ENCODE measurements around the gene EHHADH.

DNA sequence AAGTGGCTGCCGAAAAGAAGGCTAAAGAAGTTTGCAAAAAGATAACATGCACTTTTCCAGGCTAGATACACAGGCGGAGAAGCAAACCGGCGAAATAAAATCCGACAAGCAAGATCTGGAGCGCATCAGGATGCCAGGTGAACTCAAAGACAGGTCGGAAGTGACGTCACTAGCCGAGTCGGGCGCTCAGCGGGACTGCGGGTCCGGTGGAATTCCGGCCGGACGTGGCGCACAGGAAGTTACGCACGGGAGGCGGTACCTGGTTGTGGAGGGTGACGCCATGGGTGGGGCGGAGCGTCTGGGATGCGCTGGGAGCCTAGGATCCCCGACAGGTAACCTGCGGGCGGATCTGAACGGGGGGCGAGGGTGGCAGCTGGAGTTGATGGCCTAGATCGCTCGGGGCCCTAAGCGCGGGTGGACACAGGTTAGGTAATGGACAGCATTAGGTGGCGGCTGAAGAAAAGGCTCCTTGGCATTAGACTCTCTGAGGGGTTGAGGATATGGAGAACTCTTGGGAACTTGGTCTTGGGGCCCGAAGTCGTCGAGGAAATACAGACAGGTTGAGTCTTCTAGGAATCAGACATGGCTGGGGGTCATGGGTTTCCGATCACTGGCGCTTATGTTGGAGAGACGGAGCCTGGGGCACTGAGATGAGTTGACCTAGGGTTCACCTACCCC lies 29.0 kb upstream of the EHHADH start:
- TF ChIP-seq, protein P1, sequence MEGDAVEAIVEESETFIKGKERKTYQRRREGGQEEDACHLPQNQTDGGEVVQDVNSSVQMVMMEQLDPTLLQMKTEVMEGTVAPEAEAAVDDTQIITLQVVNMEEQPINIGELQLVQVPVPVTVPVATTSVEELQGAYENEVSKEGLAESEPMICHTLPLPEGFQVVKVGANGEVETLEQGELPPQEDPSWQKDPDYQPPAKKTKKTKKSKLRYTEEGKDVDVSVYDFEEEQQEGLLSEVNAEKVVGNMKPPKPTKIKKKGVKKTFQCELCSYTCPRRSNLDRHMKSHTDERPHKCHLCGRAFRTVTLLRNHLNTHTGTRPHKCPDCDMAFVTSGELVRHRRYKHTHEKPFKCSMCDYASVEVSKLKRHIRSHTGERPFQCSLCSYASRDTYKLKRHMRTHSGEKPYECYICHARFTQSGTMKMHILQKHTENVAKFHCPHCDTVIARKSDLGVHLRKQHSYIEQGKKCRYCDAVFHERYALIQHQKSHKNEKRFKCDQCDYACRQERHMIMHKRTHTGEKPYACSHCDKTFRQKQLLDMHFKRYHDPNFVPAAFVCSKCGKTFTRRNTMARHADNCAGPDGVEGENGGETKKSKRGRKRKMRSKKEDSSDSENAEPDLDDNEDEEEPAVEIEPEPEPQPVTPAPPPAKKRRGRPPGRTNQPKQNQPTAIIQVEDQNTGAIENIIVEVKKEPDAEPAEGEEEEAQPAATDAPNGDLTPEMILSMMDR (IDR thresholded peaks at IDR 0.05; ENCODE audit: insufficient read depth, low read depth, low read length) = no peak
- TF ChIP-seq EZH2 (IDR thresholded peaks at IDR 0.05; ENCODE audit: insufficient read depth, low read length) = no peak

Data from astrocyte (in vitro differentiated cells and primary cell).